Thymus (tissue), 11 donors: ENCODE results near the gene RPS13. TPM values are rescaled to one million over a fixed set of nuclear protein-coding genes. Genes with fewer than 3 reads are reported as not detected.
"Not testable (repeated sequence)": the region's sequence is repeated elsewhere in the genome, so short reads cannot be mapped to it uniquely, and the experiment has no call there.

Experiments used
- DNase-seq, 9 donors: peaks; one replicate each; pipeline ENCODE4 v3.0.0-alpha.2; 2013; ENCODE audit warnings: low spot score in 9 of 9, low read depth in 6 of 9, missing footprints in 1 of 9
- H3K27ac ChIP-seq, 2 donors: one replicate each; pipeline ENCODE4 v1.5.1; 2013; ENCODE audit warnings: control low read depth in 1 of 2, low read depth in 1 of 2, low read length in 1 of 2, mild to moderate bottlenecking in 1 of 2, moderate library complexity in 1 of 2
- H3K27me3 ChIP-seq, 2 donors: one replicate each; pipeline ENCODE4 v1.5.1; 2013; ENCODE audit warnings: low read length in 1 of 2; ENCODE audit not compliant: control insufficient read depth in 2 of 2, insufficient read depth in 1 of 2
- H3K36me3 ChIP-seq, 2 donors: one replicate each; pipeline ENCODE4 v1.5.1; 2013; ENCODE audit warnings: low read length in 1 of 2, mild to moderate bottlenecking in 1 of 2, moderate library complexity in 1 of 2; ENCODE audit not compliant: control insufficient read depth in 2 of 2, insufficient read depth in 2 of 2
- H3K4me1 ChIP-seq, 2 donors: one replicate each; pipeline ENCODE4 v1.5.1; 2013; ENCODE audit warnings: low read length in 2 of 2; ENCODE audit not compliant: control insufficient read depth in 2 of 2, insufficient read depth in 2 of 2
- H3K4me3 ChIP-seq, 2 donors: one replicate each; pipeline ENCODE4 v1.5.1; 2013; ENCODE audit warnings: low read length in 2 of 2, control low read depth in 1 of 2, mild to moderate bottlenecking in 1 of 2
- H3K9me3 ChIP-seq, 2 donors: one replicate each; pipeline ENCODE4 v1.5.1; 2013; ENCODE audit warnings: low read length in 1 of 2, mild to moderate bottlenecking in 1 of 2; ENCODE audit not compliant: control insufficient read depth in 2 of 2, insufficient read depth in 1 of 2
- WGBS: extraction: QIAGEN DNeasy Blood & Tissue Kit; methylation state at CpG from one replicate; pipeline ENCODE4 v1.1.7; 2013; 5-methylcytosine and 5-hydroxymethylcytosine counted together
- polyA plus RNA-seq: library from polyadenylated mRNA; stranded (reverse); fragments of 200-250 nt; gene quantifications from one replicate; pipeline ENCODE4 v1.2.3, GENCODE V29; 2013
- total RNA-seq: library from RNA; stranded (reverse); fragments of 120-200 nt; gene quantifications from one replicate; pipeline ENCODE4 v1.2.4, GENCODE V29; 2013
- donor health status: healthy.

The RPS13 gene
- total and polyA plus RNA-seq, 2 donors = 1,579 to 3,713 TPM

- no peaks in the 10 kb centered on the region for H3K27me3 ChIP-seq
- no peak overlapping the region for H3K4me3 ChIP-seq
- H3K4me1 ChIP-seq = no peaks in the 10 kb centered on the region
- H3K36me3 ChIP-seq = peaks cover 0 to 3% of the 10 kb centered on the region in 2 donors
- no peaks in the 10 kb centered on the region for H3K9me3 ChIP-seq
- DNase-seq = no peak
- 90% methylated on average over 2 of the region's 2 CpGs for WGBS
- H3K27ac ChIP-seq = no peak overlapping the region
These were observed 10.8 kb downstream of the RPS13 start for GRCh38 chr11:17066691-17067090.

- no peak overlapping the region for H3K27ac ChIP-seq
- no peaks in the 10 kb centered on the region for H3K27me3 ChIP-seq
- WGBS = 97% methylated on average over 4 of the region's 4 CpGs
- H3K9me3 ChIP-seq = no peaks in the 10 kb centered on the region
- no peak overlapping the region for H3K4me3 ChIP-seq
- no peaks in the 10 kb centered on the region for H3K4me1 ChIP-seq
- H3K36me3 ChIP-seq = no peaks in the 10 kb centered on the region
- DNase-seq = peak in 2 of 9 donors; percentile 6 to 24
These were observed 14.1 kb downstream of the RPS13 start for GRCh38 chr11:17063171-17064002.

GRCh38 chr11:17051146-17051545 lies 26.3 kb downstream of the RPS13 start:
- H3K36me3 ChIP-seq, H3K9me3 ChIP-seq, H3K27me3 ChIP-seq, H3K27ac ChIP-seq, DNase-seq, H3K4me1 ChIP-seq, H3K4me3 ChIP-seq: not testable (repeated sequence)
- WGBS = 97% methylated on average over 25 of the region's 27 CpGs

GRCh38 chr11:17048491-17048890 lies 29.0 kb downstream of the RPS13 start:
- not testable (repeated sequence) for DNase-seq, H3K27ac ChIP-seq, H3K9me3 ChIP-seq, H3K4me1 ChIP-seq, H3K4me3 ChIP-seq, H3K27me3 ChIP-seq, H3K36me3 ChIP-seq
- 96% methylated on average over 4 of the region's 4 CpGs for WGBS

- Histone ChIP-seq H3K27me3 (no peaks in the 10 kb centered on the region), H3K9me3 (no peaks in the 10 kb centered on the region), H3K4me3 (no peak overlapping the region), H3K4me1 (no peaks in the 10 kb centered on the region), H3K27ac (no peak overlapping the region), H3K36me3 (no peaks in the 10 kb centered on the region)
- 81% methylated on average over 5 of the region's 5 CpGs for WGBS
- no peak for DNase-seq
These were observed 30.8 kb downstream of the RPS13 start for GRCh38 chr11:17046690-17047089.

- WGBS = 91% methylated on average over 6 of the region's 6 CpGs
- no peaks in the 10 kb centered on the region for H3K9me3 ChIP-seq
- DNase-seq = no peak
These were observed 40.5 kb downstream of the RPS13 start for GRCh38 chr11:17036666-17037658.

GRCh38 chr11:17034027-17034426 lies 43.4 kb downstream of the RPS13 start:
- WGBS = 97% methylated on average over 10 of the region's 10 CpGs
- H3K27ac ChIP-seq, DNase-seq, H3K27me3 ChIP-seq, H3K4me3 ChIP-seq, H3K9me3 ChIP-seq, H3K36me3 ChIP-seq, H3K4me1 ChIP-seq: not testable (repeated sequence)

More at GRCh38 chr11:17036666-17037658, 40.5 kb downstream of the RPS13 start:
- Histone ChIP-seq H3K36me3 (no peaks in the 10 kb centered on the region), H3K4me3 (no peak overlapping the region), H3K4me1 (no peaks in the 10 kb centered on the region), H3K27me3 (no peaks in the 10 kb centered on the region), H3K27ac (no peak overlapping the region)

GRCh38 chr11:17026487-17027082 lies 50.9 kb downstream of the RPS13 start:
- H3K27me3 ChIP-seq = no peaks in the 10 kb centered on the region
- DNase-seq = no peak
- H3K9me3 ChIP-seq = no peaks in the 10 kb centered on the region
- no peaks in the 10 kb centered on the region for H3K36me3 ChIP-seq
- H3K4me1 ChIP-seq = no peaks in the 10 kb centered on the region
- no peak overlapping the region for H3K27ac ChIP-seq
- WGBS = 97% methylated on average over 3 of the region's 3 CpGs
- H3K4me3 ChIP-seq = no peak overlapping the region

- WGBS = 97% methylated on average over 2 of the region's 2 CpGs
- Histone ChIP-seq H3K27me3 (no peaks in the 10 kb centered on the region), H3K4me1 (no peaks in the 10 kb centered on the region), H3K4me3 (no peak overlapping the region), H3K36me3 (no peaks in the 10 kb centered on the region), H3K27ac (no peak overlapping the region), H3K9me3 (no peaks in the 10 kb centered on the region)
- no peak for DNase-seq
These were observed 52.5 kb downstream of the RPS13 start for GRCh38 chr11:17024924-17025323.
